ENCODE measurements around the gene HSF4.
A peak's percentile ranks its signal among the peaks of the same experiment; 100 is the strongest.
"Not testable (repeated sequence)": the region's sequence is repeated elsewhere in the genome, so short reads cannot be mapped to it uniquely, and the experiment has no call there.

The HSF4 gene

GRCh38 chr16:67164599-67165061 lies at the start of gene HSF4:
Gene HSF4, plus strand, starts transcription at chr16:67164745. Its CDS starts 67 bp downstream, at chr16:67164812.
- DNase-seq = peak; percentile 29 to 53

GRCh38 chr16:67114793-67115192 lies 49.8 kb upstream of the HSF4 start:
- no peak for DNase-seq

- DNase-seq = no peak
Observed at GRCh38 chr16:67115639-67116038, 48.9 kb upstream of the HSF4 start.

- DNase-seq = peak in 1 of 2 donors; percentile 51
Observed at GRCh38 chr16:67116388-67117311, 47.9 kb upstream of the HSF4 start.

GRCh38 chr16:67117716-67118115 lies 46.8 kb upstream of the HSF4 start:
- no peak for DNase-seq

GRCh38 chr16:67120025-67120424 lies 44.5 kb upstream of the HSF4 start:
- DNase-seq = no peak

- not testable (repeated sequence) for DNase-seq
Observed at GRCh38 chr16:67122799-67123198, 41.7 kb upstream of the HSF4 start.

- no peak for DNase-seq
Observed at GRCh38 chr16:67128417-67128816, 36.1 kb upstream of the HSF4 start.

- no peak for DNase-seq
Observed at GRCh38 chr16:67128887-67129286, 35.7 kb upstream of the HSF4 start.

- peak in 1 of 2 donors; percentile 16 for DNase-seq
Observed at GRCh38 chr16:67129422-67129821, 35.1 kb upstream of the HSF4 start.

GRCh38 chr16:67137605-67138004 lies 26.9 kb upstream of the HSF4 start:
- DNase-seq = no peak

- DNase-seq = no peak
Observed at GRCh38 chr16:67141391-67141790, 23.2 kb upstream of the HSF4 start.

- no peak for DNase-seq
Observed at GRCh38 chr16:67142342-67142741, 22.2 kb upstream of the HSF4 start.

GRCh38 chr16:67144943-67145342 lies 19.6 kb upstream of the HSF4 start:
- no peak for DNase-seq

- DNase-seq = no peak
Observed at GRCh38 chr16:67145746-67146145, 18.8 kb upstream of the HSF4 start.

- no peak for DNase-seq
Observed at GRCh38 chr16:67146523-67147357, 17.8 kb upstream of the HSF4 start.

- DNase-seq = no peak
Observed at GRCh38 chr16:67147437-67148140, 17.0 kb upstream of the HSF4 start.

GRCh38 chr16:67148221-67148620 lies 16.3 kb upstream of the HSF4 start:
- no peak for DNase-seq

- DNase-seq = no peak
Observed at GRCh38 chr16:67148656-67149275, 15.8 kb upstream of the HSF4 start.

GRCh38 chr16:67149276-67150046 lies 15.1 kb upstream of the HSF4 start:
- DNase-seq = no peak

GRCh38 chr16:67150047-67150832 lies 14.3 kb upstream of the HSF4 start:
- no peak for DNase-seq

All from hippocampal formation (tissue), 2 donors.